GM18868 (cell line): Measurements from ENCODE around the gene TAPBP.

Source experiments
- ATAC-seq: cut with Tn5 transposase; IDR thresholded peaks from one replicate; pipeline ENCODE4 v1.9.1; 2021; ENCODE audit warnings: mild to moderate bottlenecking, moderate library complexity; ENCODE audit not compliant: unreplicated experiment

TAPBP gene

GRCh38 chr6:33249732-33250630, 63.9 kb downstream of the TAPBP start:
- ATAC-seq, result no peak
